Raji (cell line): ENCODE data around the gene SEMA5A.

Experiments used
- POLR2A ChIP-seq: IDR thresholded peaks from 2 replicates; pipeline ENCODE4 v1.6.1; 2011; ENCODE audit warnings: low read depth, low read length, control low read depth; ENCODE audit not compliant: insufficient read depth

Gene SEMA5A

GRCh38 chr5:9042241-9042640 lies 503.6 kb downstream of the SEMA5A start:
- no peak for TF ChIP-seq POLR2A

- TF ChIP-seq POLR2A = no peak
These were observed 505.4 kb downstream of the SEMA5A start for GRCh38 chr5:9040475-9040874.

GRCh38 chr5:9037048-9037447 lies 508.8 kb downstream of the SEMA5A start:
- TF ChIP-seq POLR2A = no peak

GRCh38 chr5:9035346-9035745 lies 510.5 kb downstream of the SEMA5A start:
- TF ChIP-seq POLR2A = no peak

- TF ChIP-seq POLR2A = no peak
These were observed 511.2 kb downstream of the SEMA5A start for GRCh38 chr5:9034649-9035048.

GRCh38 chr5:9033524-9033923 lies 512.4 kb downstream of the SEMA5A start:
- no peak for TF ChIP-seq POLR2A

- no peak for TF ChIP-seq POLR2A
These were observed 519.9 kb downstream of the SEMA5A start for GRCh38 chr5:9025942-9026341.

- TF ChIP-seq POLR2A = no peak
These were observed 524.9 kb downstream of the SEMA5A start for GRCh38 chr5:9020996-9021395.

- no peak for TF ChIP-seq POLR2A
These were observed 530.0 kb downstream of the SEMA5A start for GRCh38 chr5:9015937-9016270.

- no peak for TF ChIP-seq POLR2A
These were observed 530.5 kb downstream of the SEMA5A start for GRCh38 chr5:9015260-9015936.

- no peak for TF ChIP-seq POLR2A
These were observed 532.7 kb downstream of the SEMA5A start for GRCh38 chr5:9013147-9013546.

GRCh38 chr5:9009931-9010651 lies 535.8 kb downstream of the SEMA5A start:
- no peak for TF ChIP-seq POLR2A

- TF ChIP-seq POLR2A = no peak
These were observed 548.3 kb downstream of the SEMA5A start for GRCh38 chr5:8997542-8998070.

- no peak for TF ChIP-seq POLR2A
These were observed 552.8 kb downstream of the SEMA5A start for GRCh38 chr5:8993031-8993430.
